Esophagus squamous epithelium (tissue), 5 donors: Measurements from ENCODE around the gene MEIS3. TPM values are rescaled to one million over a fixed set of nuclear protein-coding genes. Genes with fewer than 3 reads are reported as not detected.
A peak's percentile ranks its signal among the peaks of the same experiment; 100 is the strongest.
"Not testable (repeated sequence)": the region's sequence is repeated elsewhere in the genome, so short reads cannot be mapped to it uniquely, and the experiment has no call there.

ENCODE experiments used
- DNase-seq: peaks from one replicate; lab custom pipeline; 2025; lab: John Stamatoyannopoulos, UW
- H3K27ac ChIP-seq, 4 donors: fragments of 200-600 bp; sonication (generic); one replicate each; pipeline ENCODE4 v1.5.1; 2016 to 2019; ENCODE audit warnings: mild to moderate bottlenecking in 1 of 4
- H3K27me3 ChIP-seq, 4 donors: fragments of 200-600 bp; sonication (generic); 1 replicate in 3 of 4; 2 replicates in 1 of 4; pipeline versions ENCODE4 v1.5.1 to v1.6.0; 2017 to 2021; ENCODE audit warnings: antibody characterized with exemption in 1 of 4
- H3K36me3 ChIP-seq, 3 donors: fragments of 200-600 bp; sonication (generic); one replicate each; pipeline ENCODE4 v1.5.1; 2016 to 2019
- H3K4me1 ChIP-seq, 3 donors: fragments of 200-600 bp; sonication (generic); one replicate each; pipeline ENCODE4 v1.5.1; 2017 to 2019
- H3K4me3 ChIP-seq, 4 donors: fragments of 200-600 bp; sonication (generic); 1 replicate in 3 of 4; 2 replicates in 1 of 4; pipeline ENCODE4 v1.5.1; 2016 to 2019; ENCODE audit warnings: mild to moderate bottlenecking in 2 of 4, moderate library complexity in 1 of 4
- H3K9me3 ChIP-seq, 3 donors: fragments of 200-600 bp; sonication (generic); one replicate each; pipeline ENCODE4 v1.5.1; 2016 to 2019
- POLR2A ChIP-seq, 4 donors: fragments of 450-650 bp; IDR thresholded peaks; one replicate each; pipeline ENCODE4 v1.6.1; 2017; ENCODE audit warnings: antibody characterized with exemption in 4 of 4, mild to moderate bottlenecking in 4 of 4, moderate library complexity in 3 of 4
- WGBS, 2 donors: methylation state at CpG; one replicate each; pipeline ENCODE4 v1.1.5; 2018; 5-methylcytosine and 5-hydroxymethylcytosine counted together
- intact Hi-C: fragments of 100-400 bp; cut with DNase I; formaldehyde crosslinking; loops from one replicate; pipeline ENCODE4 v1.15.0; 2022
- total RNA-seq, 4 donors: library from RNA; depleted of rRNA; stranded (reverse); fragments of >200 nt; gene quantifications; one replicate each; pipeline ENCODE4 v1.1.0, GENCODE V29; 2016
- TF ChIP-seq, protein P1 (sequence below), 6 experiments: fragments of 450-650 bp in 4 of 6; fragments of 200-600 bp in 2 of 6; sonication (generic) in 2 of 6; IDR thresholded peaks; one replicate each; pipeline ENCODE4 v1.5.1; 2016 to 2019; ENCODE audit warnings: antibody characterized with exemption in 6 of 6, mild to moderate bottlenecking in 4 of 6, moderate library complexity in 4 of 6
- donor health status: DM: yes; HTN: yes; CAD: no.

MEIS3 gene
- total RNA-seq, 4 donors from 2014 or later = 1.0 to 13.5 (median 3.9) TPM

DNA sequence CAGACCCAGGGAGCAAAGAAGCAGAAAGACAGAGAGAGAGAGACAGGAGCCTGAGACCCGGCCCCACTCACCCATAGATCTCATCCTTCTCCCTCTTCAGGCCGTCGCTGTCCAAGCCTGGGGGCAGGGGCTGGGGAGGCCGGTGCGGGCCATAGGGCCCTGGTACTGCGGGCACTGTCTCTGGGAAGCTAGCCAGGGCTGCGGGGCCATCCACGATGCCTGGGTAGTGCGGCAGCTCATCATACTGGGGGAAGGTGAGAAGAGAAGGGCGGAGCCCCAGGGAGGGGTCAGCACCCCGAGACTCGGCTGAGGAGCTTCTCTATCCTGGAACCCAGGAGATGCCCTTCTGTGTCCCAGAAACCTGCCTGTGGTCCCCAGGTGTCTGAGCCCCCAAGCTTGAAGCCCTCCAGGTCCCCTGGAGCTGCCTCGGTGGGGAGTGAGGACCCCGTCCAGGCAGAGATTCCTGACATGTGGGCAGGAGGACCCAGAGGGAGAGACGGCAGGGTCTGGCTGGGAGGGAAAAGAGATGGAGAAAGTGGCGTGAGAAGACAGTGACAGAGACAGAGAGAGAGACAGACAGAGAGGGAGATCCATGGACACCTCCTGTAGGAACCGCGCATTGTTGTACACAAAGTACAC, 2.1 kb downstream of the MEIS3 start:
- H3K27me3 ChIP-seq = peaks cover 0 to 96% (median 20%) of the 10 kb centered on the region in 4 donors
- H3K27ac ChIP-seq = no peak overlapping the region
- H3K36me3 ChIP-seq = no peaks in the 10 kb centered on the region
- intact Hi-C loops = no loop called here
- no peak for DNase-seq
- TF ChIP-seq, protein P1, sequence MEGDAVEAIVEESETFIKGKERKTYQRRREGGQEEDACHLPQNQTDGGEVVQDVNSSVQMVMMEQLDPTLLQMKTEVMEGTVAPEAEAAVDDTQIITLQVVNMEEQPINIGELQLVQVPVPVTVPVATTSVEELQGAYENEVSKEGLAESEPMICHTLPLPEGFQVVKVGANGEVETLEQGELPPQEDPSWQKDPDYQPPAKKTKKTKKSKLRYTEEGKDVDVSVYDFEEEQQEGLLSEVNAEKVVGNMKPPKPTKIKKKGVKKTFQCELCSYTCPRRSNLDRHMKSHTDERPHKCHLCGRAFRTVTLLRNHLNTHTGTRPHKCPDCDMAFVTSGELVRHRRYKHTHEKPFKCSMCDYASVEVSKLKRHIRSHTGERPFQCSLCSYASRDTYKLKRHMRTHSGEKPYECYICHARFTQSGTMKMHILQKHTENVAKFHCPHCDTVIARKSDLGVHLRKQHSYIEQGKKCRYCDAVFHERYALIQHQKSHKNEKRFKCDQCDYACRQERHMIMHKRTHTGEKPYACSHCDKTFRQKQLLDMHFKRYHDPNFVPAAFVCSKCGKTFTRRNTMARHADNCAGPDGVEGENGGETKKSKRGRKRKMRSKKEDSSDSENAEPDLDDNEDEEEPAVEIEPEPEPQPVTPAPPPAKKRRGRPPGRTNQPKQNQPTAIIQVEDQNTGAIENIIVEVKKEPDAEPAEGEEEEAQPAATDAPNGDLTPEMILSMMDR (IDR thresholded peaks at IDR 0.05) = no peak
- no peak for TF ChIP-seq POLR2A (IDR thresholded peaks at IDR 0.05)
- no peaks in the 10 kb centered on the region for H3K9me3 ChIP-seq
- H3K4me3 ChIP-seq = peak overlapping the region in 1 of 4 donors; percentile 69
- peaks cover 7 to 44% (median 12%) of the 10 kb centered on the region in 3 donors for H3K4me1 ChIP-seq
- WGBS, 2 donors = 11% methylated on average over 6 to 11 of the region's 18 CpGs

DNA sequence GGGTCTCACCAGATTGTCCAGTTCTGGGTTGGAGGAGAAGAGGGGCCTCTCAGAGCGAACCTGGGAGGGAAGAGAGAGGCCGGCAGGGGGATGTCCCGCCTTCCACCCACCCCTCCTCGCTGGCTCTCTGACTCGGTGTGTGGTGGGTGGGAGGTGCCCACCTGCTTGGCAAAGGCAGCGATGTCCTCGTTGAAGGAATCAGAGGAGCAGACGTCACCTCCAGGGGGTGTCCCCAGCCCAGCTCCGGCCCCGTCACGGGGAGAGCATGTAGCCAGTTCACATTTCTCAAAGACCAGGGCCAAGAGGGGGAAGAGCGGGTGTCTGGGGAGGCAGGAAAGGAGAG, 2.7 kb downstream of the MEIS3 start:
- no peak overlapping the region for H3K4me3 ChIP-seq
- H3K4me1 ChIP-seq = peaks cover 7 to 39% (median 12%) of the 10 kb centered on the region in 3 donors
- no peaks in the 10 kb centered on the region for H3K36me3 ChIP-seq
- H3K27me3 ChIP-seq = peaks cover 0 to 94% (median 15%) of the 10 kb centered on the region in 4 donors
- no peak for TF ChIP-seq POLR2A (IDR thresholded peaks at IDR 0.05)
- TF ChIP-seq, protein P1 (IDR thresholded peaks at IDR 0.05) = no peak
- no peak overlapping the region for H3K27ac ChIP-seq
- no peak for DNase-seq
- no peaks in the 10 kb centered on the region for H3K9me3 ChIP-seq
- intact Hi-C loops = no loop called here
- 27 to 45% methylated on average over 6 to 7 of the region's 12 CpGs for WGBS, 2 donors

DNA sequence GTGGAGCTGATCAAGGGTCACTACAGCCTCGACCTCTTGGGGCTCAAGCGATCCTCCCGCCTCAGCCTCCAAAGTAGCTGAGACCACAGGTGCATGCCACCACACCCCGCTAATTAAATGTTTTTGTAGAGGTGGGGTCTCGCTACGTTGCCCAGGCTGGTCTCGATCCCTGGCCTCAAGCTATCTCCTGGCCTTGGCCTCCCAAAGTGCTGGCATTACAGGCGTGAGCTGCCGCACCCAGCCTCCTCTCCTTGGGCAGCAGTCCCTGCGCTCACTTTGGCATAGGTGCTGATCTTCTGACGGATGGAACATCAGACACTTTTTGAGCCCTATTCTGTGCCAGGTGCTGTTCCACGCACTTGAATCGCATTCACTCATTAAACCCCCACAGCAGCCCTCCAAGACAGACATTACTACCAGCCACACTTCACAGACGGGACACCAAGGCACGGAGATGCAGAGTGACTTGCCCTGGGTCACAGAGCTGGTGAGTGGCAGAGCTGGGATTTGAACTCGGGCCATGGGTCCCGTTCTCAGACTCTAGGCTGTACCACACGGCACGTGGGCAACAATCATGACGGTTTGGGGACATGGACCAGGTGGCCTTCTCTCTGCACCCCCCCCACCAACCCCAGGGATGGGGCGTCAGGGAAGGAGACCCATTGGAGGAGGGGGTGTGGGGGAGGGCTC, 3.2 kb downstream of the MEIS3 start:
- H3K27ac ChIP-seq = no peak overlapping the region
- peaks cover 7 to 33% (median 12%) of the 10 kb centered on the region in 3 donors for H3K4me1 ChIP-seq
- TF ChIP-seq, protein P1 (IDR thresholded peaks at IDR 0.05) = no peak
- TF ChIP-seq POLR2A (IDR thresholded peaks at IDR 0.05) = no peak
- peaks cover 0 to 94% (median 10%) of the 10 kb centered on the region in 4 donors for H3K27me3 ChIP-seq
- intact Hi-C loops = no loop called here
- H3K4me3 ChIP-seq = no peak overlapping the region
- no peak for DNase-seq
- H3K9me3 ChIP-seq = no peaks in the 10 kb centered on the region
- H3K36me3 ChIP-seq = no peaks in the 10 kb centered on the region
- 78 to 88% methylated on average over 13 of the region's 21 CpGs for WGBS, 2 donors

DNA sequence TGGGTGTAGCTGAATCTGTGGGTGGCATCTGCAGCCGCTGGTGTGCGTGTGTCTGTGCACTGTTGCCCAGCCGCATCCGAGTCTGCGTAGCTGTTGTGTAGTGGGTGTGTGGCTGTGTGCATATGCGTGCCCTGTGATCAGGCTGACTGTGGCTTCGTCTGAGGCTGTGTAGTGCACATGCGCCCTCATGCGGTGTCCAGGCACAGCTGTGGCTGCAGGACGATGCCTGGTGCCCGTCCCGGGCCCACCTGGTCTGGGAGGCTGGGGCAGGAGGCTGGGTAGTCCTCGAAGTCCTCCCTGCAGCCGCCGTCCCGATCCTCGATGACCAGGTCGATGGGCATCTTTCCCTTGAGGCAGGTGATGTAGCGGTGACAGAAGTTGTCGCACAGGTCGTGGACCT, 4.9 kb downstream of the MEIS3 start:
- Histone ChIP-seq H3K36me3 (no peaks in the 10 kb centered on the region), H3K4me1 (peaks cover 7 to 25% (median 12%) of the 10 kb centered on the region in 3 donors), H3K9me3 (no peaks in the 10 kb centered on the region), H3K27me3 (peaks cover 0 to 79% (median 5%) of the 10 kb centered on the region in 4 donors), H3K27ac (no peak overlapping the region), H3K4me3 (no peak overlapping the region)
- DNase-seq = no peak
- WGBS, 2 donors = 83 to 85% methylated on average over 4 to 7 of the region's 21 CpGs
- TF ChIP-seq, protein P1 (IDR thresholded peaks at IDR 0.05) = no peak
- no peak for TF ChIP-seq POLR2A (IDR thresholded peaks at IDR 0.05)
- intact Hi-C loops = no loop called here

DNA sequence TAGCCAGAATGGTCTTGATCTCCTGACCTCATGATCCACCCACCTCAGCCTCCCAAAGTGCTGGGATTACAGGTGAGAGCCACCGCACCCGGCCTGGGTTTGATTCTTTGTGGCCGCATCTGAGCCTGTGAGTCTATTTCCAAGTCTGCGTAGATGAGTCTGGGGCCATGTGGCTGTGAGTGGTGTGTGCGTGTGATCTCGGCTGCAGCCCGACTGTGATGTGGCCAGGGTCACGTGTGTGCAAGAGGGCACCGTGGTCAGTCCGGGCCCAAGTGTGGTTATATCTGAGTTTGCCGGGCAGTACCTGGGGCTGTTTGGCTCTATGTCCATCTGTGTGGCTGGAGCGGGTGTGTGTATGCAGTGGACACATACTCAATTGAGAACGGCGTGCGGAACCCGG, 5.4 kb downstream of the MEIS3 start:
- Histone ChIP-seq H3K4me3 (no peak overlapping the region), H3K27me3 (peaks cover 0 to 79% (median 4%) of the 10 kb centered on the region in 4 donors), H3K4me1 (peaks cover 4 to 20% (median 12%) of the 10 kb centered on the region in 3 donors), H3K36me3 (no peaks in the 10 kb centered on the region), H3K9me3 (no peaks in the 10 kb centered on the region), H3K27ac (no peak overlapping the region)
- TF ChIP-seq, protein P1 (IDR thresholded peaks at IDR 0.05) = no peak
- no peak for TF ChIP-seq POLR2A (IDR thresholded peaks at IDR 0.05)
- WGBS, 2 donors = 81 to 91% methylated on average over 6 to 14 of the region's 16 CpGs
- intact Hi-C loops = no loop called here
- DNase-seq = no peak

DNA sequence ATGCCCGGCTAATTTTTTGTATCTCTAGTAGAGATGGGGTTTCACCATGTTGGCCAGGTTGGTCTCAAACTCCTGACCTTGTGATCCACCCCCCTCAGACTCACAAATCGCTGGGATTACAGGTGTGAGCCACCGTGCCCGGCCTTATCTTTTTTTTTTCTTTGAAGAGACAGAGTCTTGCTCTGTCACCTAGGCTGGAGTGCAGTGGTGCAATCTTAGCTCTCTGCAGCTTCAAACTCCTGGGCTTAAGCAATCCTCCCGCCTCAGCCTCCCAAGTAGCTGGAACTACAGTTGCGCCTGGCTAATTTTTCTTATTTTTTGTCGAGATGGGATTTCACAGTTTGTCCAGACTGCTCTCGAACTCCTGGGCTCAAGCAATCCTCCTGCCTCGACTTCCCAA, 7.6 kb downstream of the MEIS3 start:
- DNase-seq, H3K4me3 ChIP-seq, H3K4me1 ChIP-seq, intact Hi-C loops, H3K9me3 ChIP-seq, H3K36me3 ChIP-seq: not testable (repeated sequence)
- Histone ChIP-seq H3K27me3 (peaks cover 0 to 78% (median under 1%) of the 10 kb centered on the region in 4 donors), H3K27ac (peak overlapping the region in 1 of 4 donors; percentile 33)
- WGBS, 2 donors = 63 to 65% methylated on average over 9 of the region's 9 CpGs
